ENCODE measurements around the gene LIMS2. TPM values are rescaled to one million over a fixed set of nuclear protein-coding genes. Genes with fewer than 3 reads are reported as not detected.
A peak's percentile ranks its signal among the peaks of the same experiment; 100 is the strongest.

The LIMS2 gene
- total RNA-seq, 2 experiments from 2014 or later: 6.1 to 7.0 TPM

DNA sequence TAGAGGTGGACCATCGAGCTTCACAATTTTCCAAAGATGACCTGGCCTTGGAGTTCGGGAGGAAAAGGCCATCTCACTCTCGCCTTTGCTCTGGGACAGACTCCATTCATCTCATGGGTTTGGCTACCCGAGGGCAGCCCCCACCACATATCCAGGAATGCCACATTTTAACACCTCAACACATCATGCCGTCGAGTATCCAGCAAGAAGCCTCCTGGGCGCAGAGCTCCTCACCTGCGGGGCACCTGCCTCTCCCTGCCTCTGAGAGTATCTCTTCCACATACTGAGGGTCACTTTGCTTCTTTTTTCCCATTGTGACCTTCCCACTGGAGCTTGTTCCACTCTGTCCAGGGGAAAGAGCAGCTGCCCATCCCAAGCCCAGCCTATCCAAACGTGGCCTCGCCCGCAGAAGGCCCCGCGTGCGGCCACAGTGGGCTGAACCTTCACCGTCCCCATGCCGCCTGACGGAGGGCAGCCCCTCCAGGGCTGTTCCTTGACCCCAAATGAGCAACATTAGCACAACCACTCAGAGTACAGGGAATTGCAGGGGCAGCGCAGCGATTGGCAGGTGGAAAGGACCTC is 5.5 kb upstream of the LIMS2 start:
- Mint-ChIP-seq H3K27ac (no peak overlapping the region), H3K36me3 (ENCODE audit: low read depth) (no peaks in the 10 kb centered on the region), H3K4me1 (ENCODE audit: low read depth) (peaks cover 7% of the 10 kb centered on the region), H3K4me3 (no peak overlapping the region), H3K9me3 (no peaks in the 10 kb centered on the region), H3K27me3 (peaks cover 32% of the 10 kb centered on the region)
- no peak overlapping the region for H3K4me3 ChIP-seq (ENCODE audit: low read length)
- ATAC-seq (ENCODE audit: poor library complexity): no peak
- peaks cover 4% of the 10 kb centered on the region for H3K4me1 ChIP-seq (ENCODE audit: insufficient read depth, low read length)
- peaks cover 10 to 11% of the 10 kb centered on the region in 2 experiments for H3K27me3 ChIP-seq (ENCODE audit: control insufficient read depth in 1 of 2, insufficient read depth in 2 of 2, low read length in 2 of 2)
- CTCF ChIA-PET: no interaction called here
- POLR2A ChIA-PET: interaction anchor here (1.2 kb wide), 1 partner anchor 21 kb away, joined by 3 read pairs; the partner anchor contains the start of gene SFT2D3
- intact Hi-C loops (cut with DNase I, micrococcal nuclease): no loop called here
- no peaks in the 10 kb centered on the region for H3K9me3 ChIP-seq (ENCODE audit: control insufficient read depth in 1 of 2, insufficient read depth in 1 of 2, low read length in 2 of 2)
- DNase-seq: peak in 1 of 14 experiments; percentile 2
- H3K36me3 ChIP-seq (ENCODE audit: insufficient read depth, low read length): no peaks in the 10 kb centered on the region
- H3K27ac ChIP-seq (ENCODE audit: low read depth in 1 of 2, low read length in 2 of 2): no peak overlapping the region
- TF ChIP-seq, protein P1, sequence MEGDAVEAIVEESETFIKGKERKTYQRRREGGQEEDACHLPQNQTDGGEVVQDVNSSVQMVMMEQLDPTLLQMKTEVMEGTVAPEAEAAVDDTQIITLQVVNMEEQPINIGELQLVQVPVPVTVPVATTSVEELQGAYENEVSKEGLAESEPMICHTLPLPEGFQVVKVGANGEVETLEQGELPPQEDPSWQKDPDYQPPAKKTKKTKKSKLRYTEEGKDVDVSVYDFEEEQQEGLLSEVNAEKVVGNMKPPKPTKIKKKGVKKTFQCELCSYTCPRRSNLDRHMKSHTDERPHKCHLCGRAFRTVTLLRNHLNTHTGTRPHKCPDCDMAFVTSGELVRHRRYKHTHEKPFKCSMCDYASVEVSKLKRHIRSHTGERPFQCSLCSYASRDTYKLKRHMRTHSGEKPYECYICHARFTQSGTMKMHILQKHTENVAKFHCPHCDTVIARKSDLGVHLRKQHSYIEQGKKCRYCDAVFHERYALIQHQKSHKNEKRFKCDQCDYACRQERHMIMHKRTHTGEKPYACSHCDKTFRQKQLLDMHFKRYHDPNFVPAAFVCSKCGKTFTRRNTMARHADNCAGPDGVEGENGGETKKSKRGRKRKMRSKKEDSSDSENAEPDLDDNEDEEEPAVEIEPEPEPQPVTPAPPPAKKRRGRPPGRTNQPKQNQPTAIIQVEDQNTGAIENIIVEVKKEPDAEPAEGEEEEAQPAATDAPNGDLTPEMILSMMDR (IDR thresholded peaks at IDR 0.05): no peak

DNA sequence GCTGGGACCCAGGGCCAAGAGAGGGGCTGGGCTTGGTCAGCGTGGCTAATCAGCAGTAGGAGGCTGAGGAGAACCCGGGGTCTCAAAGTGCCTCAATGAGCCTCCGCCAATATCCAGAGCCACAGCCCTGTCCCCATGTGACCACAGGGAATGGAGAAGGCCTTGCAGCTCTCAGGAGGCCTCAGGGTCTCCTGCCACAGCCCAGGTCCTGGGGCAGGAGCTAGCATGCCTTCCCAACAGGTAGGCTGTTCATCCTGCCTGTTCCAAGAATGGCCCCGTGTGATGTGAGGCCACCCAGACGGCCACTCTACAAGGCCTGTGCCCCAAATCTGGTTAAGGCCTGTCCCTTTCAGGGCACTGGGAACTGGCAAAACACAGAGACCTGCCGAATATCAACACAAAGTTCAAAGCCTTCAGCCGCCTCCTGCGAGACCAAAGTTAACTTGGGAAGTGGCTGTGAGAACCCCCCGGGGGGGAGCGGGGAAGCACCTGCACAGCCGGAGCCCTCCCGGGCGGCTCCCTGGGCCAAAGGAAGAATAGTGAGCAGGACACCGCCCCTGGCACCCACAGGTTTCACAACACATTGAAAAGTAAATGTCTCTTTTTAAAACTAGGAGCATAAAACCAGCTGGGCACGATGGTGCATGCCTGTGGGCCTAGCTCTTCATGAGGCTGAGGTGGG is 4.5 kb upstream of the LIMS2 start:
- ATAC-seq (ENCODE audit: poor library complexity) (no peak), DNase-seq (peak in 1 of 14 experiments; percentile 7)
- peaks cover 15 to 16% of the 10 kb centered on the region in 2 experiments for H3K27me3 ChIP-seq (ENCODE audit: control insufficient read depth in 1 of 2, insufficient read depth in 2 of 2, low read length in 2 of 2)
- CTCF ChIA-PET: no interaction called here
- no peaks in the 10 kb centered on the region for H3K36me3 ChIP-seq (ENCODE audit: insufficient read depth, low read length)
- Mint-ChIP-seq H3K9me3 (no peaks in the 10 kb centered on the region), H3K36me3 (ENCODE audit: low read depth) (no peaks in the 10 kb centered on the region), H3K4me1 (ENCODE audit: low read depth) (peaks cover 9% of the 10 kb centered on the region), H3K27me3 (peaks cover 35% of the 10 kb centered on the region), H3K27ac (no peak overlapping the region), H3K4me3 (no peak overlapping the region)
- POLR2A ChIA-PET: interaction anchor here (0.7 to 1.2 kb wide), 2 partner anchors 22 to 293 kb away, joined by 3 read pairs; partner anchors contain the start of gene SFT2D3
- H3K4me1 ChIP-seq (ENCODE audit: insufficient read depth, low read length): peaks cover 10% of the 10 kb centered on the region
- H3K9me3 ChIP-seq (ENCODE audit: control insufficient read depth in 1 of 2, insufficient read depth in 1 of 2, low read length in 2 of 2): no peaks in the 10 kb centered on the region
- intact Hi-C loops (cut with DNase I, micrococcal nuclease): no loop called here
- TF ChIP-seq, protein P1 (IDR thresholded peaks at IDR 0.05): no peak
- H3K4me3 ChIP-seq (ENCODE audit: low read length): no peak overlapping the region
- H3K27ac ChIP-seq (ENCODE audit: low read depth in 1 of 2, low read length in 2 of 2): no peak overlapping the region

GRCh38 chr2:127678991-127679390 is 3.7 kb upstream of the LIMS2 start:
- Mint-ChIP-seq H3K4me3 (no peak overlapping the region), H3K9me3 (no peaks in the 10 kb centered on the region), H3K36me3 (ENCODE audit: low read depth) (no peaks in the 10 kb centered on the region), H3K27me3 (peaks cover 42% of the 10 kb centered on the region), H3K27ac (no peak overlapping the region), H3K4me1 (ENCODE audit: low read depth) (peaks cover 9% of the 10 kb centered on the region)
- Histone ChIP-seq H3K9me3 (ENCODE audit: control insufficient read depth in 1 of 2, insufficient read depth in 1 of 2, low read length in 2 of 2) (peaks cover 0 to 5% of the 10 kb centered on the region in 2 experiments), H3K36me3 (ENCODE audit: insufficient read depth, low read length) (no peaks in the 10 kb centered on the region), H3K27me3 (ENCODE audit: control insufficient read depth in 1 of 2, insufficient read depth in 2 of 2, low read length in 2 of 2) (peaks cover 20 to 23% of the 10 kb centered on the region in 2 experiments), H3K4me1 (ENCODE audit: insufficient read depth, low read length) (peaks cover 18% of the 10 kb centered on the region), H3K4me3 (ENCODE audit: low read length) (no peak overlapping the region), H3K27ac (ENCODE audit: low read depth in 1 of 2, low read length in 2 of 2) (no peak overlapping the region)
- ChIA-PET POLR2A (no interaction called here), CTCF (no interaction called here)
- TF ChIP-seq, protein P1 (IDR thresholded peaks at IDR 0.05): no peak
- intact Hi-C loops (cut with DNase I, micrococcal nuclease): no loop called here
- DNase-seq (peak in 1 of 14 experiments; percentile 2), ATAC-seq (ENCODE audit: poor library complexity) (no peak)
